DND-41 (cell line): ENCODE results near the gene STEAP4.

Experiments used
- CTCF ChIP-seq: IDR thresholded peaks from 2 replicates; pipeline ENCODE4 v1.5.1; 2012; ENCODE audit warnings: borderline replicate concordance, low read length, moderate library complexity, mild to moderate bottlenecking; ENCODE audit not compliant: poor library complexity, severe bottlenecking; ENCODE audit errors: extremely low read depth
- EZH2 ChIP-seq: IDR thresholded peaks from 3 replicates; pipeline ENCODE4 v1.6.1; 2012; ENCODE audit warnings: borderline replicate concordance, low read depth, mild to moderate bottlenecking, moderate library complexity, low read length, inconsistent platforms; ENCODE audit not compliant: severe bottlenecking

- TF ChIP-seq CTCF = peak; percentile 77
- no peak for TF ChIP-seq EZH2
Observed at GRCh38 chr7:88243345-88243909, 63.3 kb downstream of the STEAP4 start.
